ENCODE data around the gene ABCA2.
A peak's percentile ranks its signal among the peaks of the same experiment; 100 is the strongest.

ABCA2 gene

DNA sequence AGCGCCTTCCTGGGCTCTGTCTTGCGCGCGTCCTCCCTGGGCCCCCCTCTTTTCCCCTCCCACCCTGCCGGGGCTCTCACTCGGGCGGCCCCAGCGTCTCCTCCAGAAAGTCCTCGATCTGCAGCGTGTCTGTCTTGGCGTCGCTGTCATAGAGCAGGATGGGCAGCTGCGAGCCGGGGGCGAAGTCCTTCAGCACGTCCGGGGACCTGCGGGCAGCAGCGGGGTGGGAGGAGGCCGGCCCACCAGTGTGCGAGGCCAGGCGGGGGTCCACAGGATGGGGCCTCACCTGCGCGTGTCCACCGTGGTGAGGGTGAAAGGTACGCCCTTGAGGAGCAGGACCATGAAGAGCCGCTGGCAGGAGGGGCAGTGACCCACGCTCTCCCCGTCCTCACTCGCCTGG is 32.7 kb downstream of the ABCA2 start:
- Histone ChIP-seq H3K4me2 (ENCODE audit: low read depth, low read length, poor library complexity, severe bottlenecking) (no peak overlapping the region), H3K9me2 (replicated peaks; ENCODE audit: low read depth, low read length) (no peaks in the 10 kb centered on the region), H3K4me1 (ENCODE audit: insufficient read depth, low read length, poor library complexity, severe bottlenecking) (peaks cover 18% of the 10 kb centered on the region), H3K9me3 (ENCODE audit: insufficient read depth, low read depth, low read length) (no peaks in the 10 kb centered on the region), H2AFZ (ENCODE audit: low read length) (no peak overlapping the region), H3F3A (ENCODE audit: low read depth) (no peaks in the 10 kb centered on the region), H3K9ac (ENCODE audit: low read depth, low read length, poor library complexity, severe bottlenecking) (no peak overlapping the region), H3K4me3 (ENCODE audit: low read length, poor library complexity, severe bottlenecking) (no peak overlapping the region), H3K36me3 (ENCODE audit: insufficient read depth, low read length) (no peaks in the 10 kb centered on the region), H4K20me1 (ENCODE audit: insufficient read depth, low read length, poor library complexity, severe bottlenecking) (peaks cover 12% of the 10 kb centered on the region), H3K79me2 (ENCODE audit: insufficient read depth, low read length) (peaks cover 18% of the 10 kb centered on the region), H3K27me3 (ENCODE audit: insufficient read depth, low read length, poor library complexity, severe bottlenecking) (no peaks in the 10 kb centered on the region)
- TF ChIP-seq, protein P1, sequence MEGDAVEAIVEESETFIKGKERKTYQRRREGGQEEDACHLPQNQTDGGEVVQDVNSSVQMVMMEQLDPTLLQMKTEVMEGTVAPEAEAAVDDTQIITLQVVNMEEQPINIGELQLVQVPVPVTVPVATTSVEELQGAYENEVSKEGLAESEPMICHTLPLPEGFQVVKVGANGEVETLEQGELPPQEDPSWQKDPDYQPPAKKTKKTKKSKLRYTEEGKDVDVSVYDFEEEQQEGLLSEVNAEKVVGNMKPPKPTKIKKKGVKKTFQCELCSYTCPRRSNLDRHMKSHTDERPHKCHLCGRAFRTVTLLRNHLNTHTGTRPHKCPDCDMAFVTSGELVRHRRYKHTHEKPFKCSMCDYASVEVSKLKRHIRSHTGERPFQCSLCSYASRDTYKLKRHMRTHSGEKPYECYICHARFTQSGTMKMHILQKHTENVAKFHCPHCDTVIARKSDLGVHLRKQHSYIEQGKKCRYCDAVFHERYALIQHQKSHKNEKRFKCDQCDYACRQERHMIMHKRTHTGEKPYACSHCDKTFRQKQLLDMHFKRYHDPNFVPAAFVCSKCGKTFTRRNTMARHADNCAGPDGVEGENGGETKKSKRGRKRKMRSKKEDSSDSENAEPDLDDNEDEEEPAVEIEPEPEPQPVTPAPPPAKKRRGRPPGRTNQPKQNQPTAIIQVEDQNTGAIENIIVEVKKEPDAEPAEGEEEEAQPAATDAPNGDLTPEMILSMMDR (conservative IDR thresholded peaks at IDR 0.05; ENCODE audit: low read length) = no peak
- TF ChIP-seq EZH2phosphoT487 (IDR thresholded peaks at IDR 0.05; ENCODE audit: borderline replicate concordance) = no peak

DNA sequence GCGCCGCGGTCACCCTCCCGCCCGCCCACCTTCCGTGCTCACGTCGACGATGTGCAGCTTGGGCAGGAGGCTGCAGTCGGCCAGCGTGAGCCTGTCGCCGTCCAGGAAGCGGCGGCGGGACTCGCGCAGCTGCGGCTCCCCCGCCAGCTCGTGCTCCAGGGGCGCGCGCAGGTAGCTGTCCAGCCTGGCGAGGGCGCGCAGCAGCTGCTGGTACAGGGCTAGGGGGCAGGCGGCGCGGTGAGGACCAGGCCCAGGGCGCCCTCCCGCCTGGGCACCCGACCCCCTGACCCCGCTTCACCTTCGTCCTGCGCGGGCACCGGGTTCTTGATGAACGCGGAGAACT is 33.2 kb downstream of the ABCA2 start:
- Histone ChIP-seq H3K79me2 (ENCODE audit: insufficient read depth, low read length) (peaks cover 18% of the 10 kb centered on the region), H3K27me3 (ENCODE audit: insufficient read depth, low read length, poor library complexity, severe bottlenecking) (no peaks in the 10 kb centered on the region), H3F3A (ENCODE audit: low read depth) (no peaks in the 10 kb centered on the region), H3K9me3 (ENCODE audit: insufficient read depth, low read depth, low read length) (no peaks in the 10 kb centered on the region), H3K9ac (ENCODE audit: low read depth, low read length, poor library complexity, severe bottlenecking) (no peak overlapping the region), H2AFZ (ENCODE audit: low read length) (no peak overlapping the region), H3K36me3 (ENCODE audit: insufficient read depth, low read length) (no peaks in the 10 kb centered on the region), H3K4me1 (ENCODE audit: insufficient read depth, low read length, poor library complexity, severe bottlenecking) (peaks cover 15% of the 10 kb centered on the region), H3K9me2 (replicated peaks; ENCODE audit: low read depth, low read length) (no peaks in the 10 kb centered on the region), H4K20me1 (ENCODE audit: insufficient read depth, low read length, poor library complexity, severe bottlenecking) (peaks cover 12% of the 10 kb centered on the region), H3K4me2 (ENCODE audit: low read depth, low read length, poor library complexity, severe bottlenecking) (no peak overlapping the region), H3K4me3 (ENCODE audit: low read length, poor library complexity, severe bottlenecking) (no peak overlapping the region)
- TF ChIP-seq EZH2phosphoT487 (IDR thresholded peaks at IDR 0.05; ENCODE audit: borderline replicate concordance) = no peak
- TF ChIP-seq, protein P1 (conservative IDR thresholded peaks at IDR 0.05; ENCODE audit: low read length) = no peak

GRCh38 chr9:136994180-136994887 is 33.7 kb downstream of the ABCA2 start:
- H4K20me1 ChIP-seq (ENCODE audit: insufficient read depth, low read length, poor library complexity, severe bottlenecking) = peaks cover 12% of the 10 kb centered on the region
- H3K36me3 ChIP-seq (ENCODE audit: insufficient read depth, low read length) = no peaks in the 10 kb centered on the region
- no peak overlapping the region for H3K4me3 ChIP-seq (ENCODE audit: low read length, poor library complexity, severe bottlenecking)
- no peaks in the 10 kb centered on the region for H3K27me3 ChIP-seq (ENCODE audit: insufficient read depth, low read length, poor library complexity, severe bottlenecking)
- peaks cover 18% of the 10 kb centered on the region for H3K79me2 ChIP-seq (ENCODE audit: insufficient read depth, low read length)
- H3K9me3 ChIP-seq (ENCODE audit: insufficient read depth, low read depth, low read length) = no peaks in the 10 kb centered on the region
- TF ChIP-seq, protein P1 (conservative IDR thresholded peaks at IDR 0.05; ENCODE audit: low read length) = no peak
- TF ChIP-seq EZH2phosphoT487 (IDR thresholded peaks at IDR 0.05; ENCODE audit: borderline replicate concordance) = no peak
- H2AFZ ChIP-seq (ENCODE audit: low read length) = no peak overlapping the region
- H3K4me1 ChIP-seq (ENCODE audit: insufficient read depth, low read length, poor library complexity, severe bottlenecking) = peaks cover 15% of the 10 kb centered on the region
- peak overlapping the region; percentile 92 for H3K4me2 ChIP-seq (ENCODE audit: low read depth, low read length, poor library complexity, severe bottlenecking)
- no peaks in the 10 kb centered on the region for H3F3A ChIP-seq (ENCODE audit: low read depth)
- no peaks in the 10 kb centered on the region for H3K9me2 ChIP-seq (replicated peaks; ENCODE audit: low read depth, low read length)
- H3K9ac ChIP-seq (ENCODE audit: low read depth, low read length, poor library complexity, severe bottlenecking) = peak overlapping the region; percentile 85
